ENCODE measurements around the gene RAPGEF1. TPM values are rescaled to one million over a fixed set of nuclear protein-coding genes. Genes with fewer than 3 reads are reported as not detected.
"Not testable (repeated sequence)": the region's sequence is repeated elsewhere in the genome, so short reads cannot be mapped to it uniquely, and the experiment has no call there.

RAPGEF1 gene
- polyA plus RNA-seq, 5 donors, result 35.6 to 44.8 (median 40.5) TPM

GRCh38 chr9:131690941-131691573 is 48.8 kb downstream of the RAPGEF1 start:
- DNase-seq, result no peak

GRCh38 chr9:131690462-131690861 is 49.4 kb downstream of the RAPGEF1 start:
- no peak for DNase-seq

- DNase-seq, result no peak
Measured at GRCh38 chr9:131688377-131688776, 51.5 kb downstream of the RAPGEF1 start.

GRCh38 chr9:131685753-131686706 is 53.8 kb downstream of the RAPGEF1 start:
- DNase-seq, result no peak

GRCh38 chr9:131683094-131683493 is 56.8 kb downstream of the RAPGEF1 start:
- DNase-seq, result not testable (repeated sequence)

GRCh38 chr9:131682261-131682660 is 57.6 kb downstream of the RAPGEF1 start:
- DNase-seq, result no peak

GRCh38 chr9:131681826-131682225 is 58.0 kb downstream of the RAPGEF1 start:
- not testable (repeated sequence) for DNase-seq

- DNase-seq, result not testable (repeated sequence)
Measured at GRCh38 chr9:131681108-131681507, 58.8 kb downstream of the RAPGEF1 start.

- DNase-seq, result no peak
Measured at GRCh38 chr9:131679261-131680020, 60.4 kb downstream of the RAPGEF1 start.

- DNase-seq, result no peak
Measured at GRCh38 chr9:131678499-131679111, 61.3 kb downstream of the RAPGEF1 start.

- no peak for DNase-seq
Measured at GRCh38 chr9:131677444-131678180, 62.3 kb downstream of the RAPGEF1 start.

GRCh38 chr9:131677049-131677443 is 62.8 kb downstream of the RAPGEF1 start:
- DNase-seq, result no peak

GRCh38 chr9:131676431-131676972 is 63.4 kb downstream of the RAPGEF1 start:
- no peak for DNase-seq

- no peak for DNase-seq
Measured at GRCh38 chr9:131675437-131676022, 64.3 kb downstream of the RAPGEF1 start.

GRCh38 chr9:131674425-131675421 is 65.2 kb downstream of the RAPGEF1 start:
- no peak for DNase-seq

- DNase-seq, result no peak
Measured at GRCh38 chr9:131673531-131673930, 66.3 kb downstream of the RAPGEF1 start.

GRCh38 chr9:131673068-131673467 is 66.8 kb downstream of the RAPGEF1 start:
- no peak for DNase-seq

- no peak for DNase-seq
Measured at GRCh38 chr9:131672451-131672850, 67.4 kb downstream of the RAPGEF1 start.

- DNase-seq, result no peak
Measured at GRCh38 chr9:131671133-131671520, 68.7 kb downstream of the RAPGEF1 start.

Data from right lung (tissue), 5 donors.